Transverse colon (tissue), 4 donors: ENCODE data around the gene PLCB1. TPM values are rescaled to one million over a fixed set of nuclear protein-coding genes. Genes with fewer than 3 reads are reported as not detected.

Source experiments
- DNase-seq: peaks from one replicate; pipeline ENCODE4 v3.0.0-alpha.2; 2019
- H3K27ac ChIP-seq, 4 donors: fragments of 200-600 bp; sonication (generic); 2 replicates each; pipeline ENCODE4 v1.5.1; 2016 to 2018; ENCODE audit warnings: inconsistent platforms in 4 of 4
- H3K27me3 ChIP-seq: fragments of 200-600 bp; sonication (generic); 2 replicates; pipeline ENCODE4 v1.5.1; 2017; ENCODE audit warnings: inconsistent platforms
- H3K36me3 ChIP-seq, 4 donors: fragments of 200-600 bp; sonication (generic); 2 replicates each; pipeline ENCODE4 v1.5.1; 2017 to 2019; ENCODE audit warnings: inconsistent platforms in 4 of 4
- H3K4me1 ChIP-seq, 4 donors: fragments of 200-600 bp; sonication (generic); 2 replicates each; pipeline ENCODE4 v1.5.1; 2017 to 2020; ENCODE audit warnings: inconsistent platforms in 4 of 4
- H3K4me3 ChIP-seq, 4 donors: fragments of 200-600 bp; sonication (generic); 1 replicate in 1 of 4; 2 replicates in 3 of 4; pipeline versions ENCODE4 v1.5.1 to v1.6.1; 2017 to 2019; ENCODE audit warnings: inconsistent platforms in 4 of 4
- H3K9me3 ChIP-seq, 2 donors: fragments of 200-600 bp; sonication (generic); 2 replicates each; pipeline ENCODE4 v1.5.1; 2017 to 2019; ENCODE audit warnings: inconsistent platforms in 2 of 2
- CTCF ChIP-seq, 5 experiments: fragments of 200-600 bp in 3 of 5; fragments of 450-650 bp in 2 of 5; sonication (generic) in 3 of 5; IDR thresholded peaks; 1 replicate in 2 of 5; 2 replicates in 3 of 5; pipeline ENCODE4 v1.5.1; 2016 to 2017; ENCODE audit warnings: antibody characterized with exemption in 5 of 5, inconsistent platforms in 3 of 5, mild to moderate bottlenecking in 2 of 5, moderate library complexity in 1 of 5
- EP300 ChIP-seq: sonication (generic); formaldehyde crosslinking; IDR thresholded peaks from one replicate; pipeline ENCODE4 v1.6.1; 2017; ENCODE audit warnings: antibody characterized with exemption, low read depth
- POLR2A ChIP-seq: fragments of 450-650 bp; IDR thresholded peaks from one replicate; pipeline ENCODE4 v1.6.1; 2016; ENCODE audit warnings: antibody characterized with exemption, mild to moderate bottlenecking, moderate library complexity
- POLR2AphosphoS5 ChIP-seq, 3 donors: sonication (generic); formaldehyde crosslinking; IDR thresholded peaks; one replicate each; pipeline ENCODE4 v1.6.1; 2016; ENCODE audit warnings: antibody characterized with exemption in 3 of 3
- WGBS, 2 donors: methylation state at CpG; one replicate each; pipeline ENCODE4 v1.1.5; 2018; ENCODE audit warnings: low coverage in 1 of 2; 5-methylcytosine and 5-hydroxymethylcytosine counted together
- in situ Hi-C, 4 donors: fragments of 200-750 bp; cut with MboI; loops; one replicate each; pipeline versions ENCODE4 v1.15.0 to v1.15.1; 2017; ENCODE audit warnings: low sequenced_read_pairs in 3 of 4, low pct_ligation_motif_present in 1 of 4, low pct_unique_long_range_greater_than_20kb in 1 of 4
- intact Hi-C: fragments of 100-400 bp; cut with DNase I; formaldehyde crosslinking; loops from one replicate; pipeline ENCODE4 v1.15.1; 2023; ENCODE audit warnings: low total_unique reads
- total RNA-seq, 4 donors: library from RNA; depleted of rRNA; stranded (reverse); fragments of >200 nt; gene quantifications; one replicate each; pipeline ENCODE4 v1.1.0, GENCODE V29; 2016

Gene PLCB1
- total RNA-seq, 4 donors from 2014 or later = 13.1 to 18.6 (median 15.8) TPM

- no peaks in the 10 kb centered on the region for H3K9me3 ChIP-seq
- DNase-seq = no peak
- intact Hi-C loops (no loop called here), in situ Hi-C loops (no loop called here)
- H3K4me1 ChIP-seq = no peaks in the 10 kb centered on the region
- no peaks in the 10 kb centered on the region for H3K27me3 ChIP-seq
- TF ChIP-seq CTCF (IDR thresholded peaks at IDR 0.05) (no peak), POLR2AphosphoS5 (IDR thresholded peaks at IDR 0.05) (no peak), POLR2A (no peak), EP300 (no peak)
- H3K27ac ChIP-seq = no peak overlapping the region
- H3K4me3 ChIP-seq = no peak overlapping the region
- no peaks in the 10 kb centered on the region for H3K36me3 ChIP-seq
- WGBS, 2 donors = 71 to 74% methylated on average over 3 to 4 of the region's 4 CpGs
Measured at GRCh38 chr20:8515810-8516435, 383.9 kb downstream of the PLCB1 start.

GRCh38 chr20:8518878-8519277, 386.8 kb downstream of the PLCB1 start:
- WGBS, 2 donors = 74 to 77% methylated on average over 3 to 4 of the region's 4 CpGs

GRCh38 chr20:8519887-8520286, 387.8 kb downstream of the PLCB1 start:
- H3K9me3 ChIP-seq = no peaks in the 10 kb centered on the region
- 75 to 88% methylated on average over 1 of the region's 1 CpG for WGBS, 2 donors
- TF ChIP-seq EP300 (no peak), POLR2AphosphoS5 (IDR thresholded peaks at IDR 0.05) (no peak), CTCF (IDR thresholded peaks at IDR 0.05) (no peak), POLR2A (no peak)
- H3K27ac ChIP-seq = no peak overlapping the region
- no peaks in the 10 kb centered on the region for H3K36me3 ChIP-seq
- no peak overlapping the region for H3K4me3 ChIP-seq
- H3K4me1 ChIP-seq = no peaks in the 10 kb centered on the region
- H3K27me3 ChIP-seq = no peaks in the 10 kb centered on the region
- in situ Hi-C loops = no loop called here
- DNase-seq = no peak
- intact Hi-C loops = no loop called here

More at GRCh38 chr20:8518878-8519277, 386.8 kb downstream of the PLCB1 start:
- in situ Hi-C loops (no loop called here), intact Hi-C loops (no loop called here)
- no peaks in the 10 kb centered on the region for H3K36me3 ChIP-seq
- no peaks in the 10 kb centered on the region for H3K4me1 ChIP-seq
- H3K27me3 ChIP-seq = no peaks in the 10 kb centered on the region
- H3K4me3 ChIP-seq = no peak overlapping the region
- TF ChIP-seq EP300 (no peak), CTCF (IDR thresholded peaks at IDR 0.05) (no peak), POLR2AphosphoS5 (IDR thresholded peaks at IDR 0.05) (no peak), POLR2A (no peak)
- DNase-seq = no peak
- no peak overlapping the region for H3K27ac ChIP-seq
- no peaks in the 10 kb centered on the region for H3K9me3 ChIP-seq

GRCh38 chr20:8522168-8522567, 390.1 kb downstream of the PLCB1 start:
- no peaks in the 10 kb centered on the region for H3K27me3 ChIP-seq
- no peak for TF ChIP-seq EP300
- no peak for TF ChIP-seq CTCF (IDR thresholded peaks at IDR 0.05)
- no peak for TF ChIP-seq POLR2A
- no peak for TF ChIP-seq POLR2AphosphoS5 (IDR thresholded peaks at IDR 0.05)
- in situ Hi-C loops (no loop called here), intact Hi-C loops (no loop called here)
- H3K9me3 ChIP-seq = no peaks in the 10 kb centered on the region
- no peaks in the 10 kb centered on the region for H3K4me1 ChIP-seq
- DNase-seq = no peak
- 71 to 83% methylated on average over 4 of the region's 4 CpGs for WGBS, 2 donors
- no peak overlapping the region for H3K27ac ChIP-seq
- no peaks in the 10 kb centered on the region for H3K36me3 ChIP-seq
- H3K4me3 ChIP-seq = no peak overlapping the region
